GM12878 (cell line): ENCODE results near the gene CRTC1. TPM values are rescaled to one million over a fixed set of nuclear protein-coding genes. Genes with fewer than 3 reads are reported as not detected.

Experiments used
- ATAC-seq: fragments of 200-7000 bp; cut with Tn5 transposase; 3 replicates; pipeline ENCODE4 v1.9.1; 2020; ENCODE audit warnings: mild to moderate bottlenecking, moderate library complexity
- BruUV-seq: library from RNA; stranded (reverse); fragments of 400-500 nt; replicated peaks from 2 replicates; lab custom pipeline; 2021; lab: Mats Ljungman, UMichigan
- CTCF ChIA-PET: fragments of 300-600 bp; sonication (Branson Sonifier 250); formaldehyde crosslinking; extraction: SDS; loops from one replicate; lab custom pipeline; 2021; ENCODE audit warnings: inconsistent platforms; lab: Yijun Ruan, JAX
- POLR2A ChIA-PET: fragments of 350-600 bp; formaldehyde crosslinking; extraction: SDS; loops from one replicate; lab custom pipeline; 2021; ENCODE audit warnings: inconsistent platforms; lab: Charles Lee
- RAD21 ChIA-PET: fragments of 300-600 bp; sonication (Branson Sonifier 250); formaldehyde crosslinking; loops from one replicate; lab custom pipeline; 2023; ENCODE audit warnings: antibody characterized with exemption; ENCODE audit not compliant: unreplicated experiment; lab: Charles Lee
- SMC1A ChIA-PET: fragments of 300-600 bp; sonication (Branson Sonifier 250); formaldehyde crosslinking; loops from one replicate; lab custom pipeline; 2023; ENCODE audit not compliant: unreplicated experiment, uncharacterized antibody; lab: Charles Lee
- DNase-seq: peaks from one replicate; pipeline ENCODE4 v3.0.0-alpha.2; 2011; ENCODE audit warnings: low read depth, low spot score
- FAIRE-seq: peaks from 3 replicates; lab custom pipeline; 2011; peaks lifted over from hg19 to GRCh38; lab: Jason Lieb, UNC
- H2AFZ ChIP-seq: 2 replicates; pipeline ENCODE4 v1.6.0; 2011; ENCODE audit warnings: low read depth, low read length, control low read depth; ENCODE audit not compliant: control insufficient read depth
- H3K27ac ChIP-seq: 2 replicates; pipeline ENCODE4 v1.5.1; 2011; ENCODE audit warnings: control low read depth; ENCODE audit not compliant: control insufficient read depth, insufficient read depth
- H3K27me3 ChIP-seq, 2 experiments: replicated peaks in 1 of 2; 2 replicates each; pipeline versions ENCODE4 v1.6.0 to v1.6.1; 2011; ENCODE audit warnings: low read length in 1 of 2; ENCODE audit not compliant: control insufficient read depth in 2 of 2, insufficient read depth in 2 of 2
- H3K36me3 ChIP-seq, 2 experiments: 2 replicates each; pipeline ENCODE4 v1.5.1; 2011; ENCODE audit warnings: low read length in 1 of 2; ENCODE audit not compliant: control insufficient read depth in 2 of 2, insufficient read depth in 2 of 2
- H3K4me1 ChIP-seq: 2 replicates; pipeline ENCODE4 v1.6.1; 2011; ENCODE audit warnings: mild to moderate bottlenecking, low read length, moderate library complexity, mixed read lengths; ENCODE audit not compliant: control insufficient read depth, insufficient read depth
- H3K4me2 ChIP-seq: 2 replicates; pipeline ENCODE4 v1.6.0; 2011; ENCODE audit warnings: control low read depth; ENCODE audit not compliant: control insufficient read depth, insufficient read depth
- H3K4me3 ChIP-seq: fragments of 200-600 bp; sonication (generic); 2 replicates; pipeline ENCODE4 v1.5.1; 2016
- H3K79me2 ChIP-seq: 2 replicates; pipeline ENCODE4 v1.6.0; 2011; ENCODE audit warnings: low read length; ENCODE audit not compliant: control insufficient read depth, insufficient read depth
- H3K9ac ChIP-seq: 2 replicates; pipeline ENCODE4 v1.8.0; 2011; ENCODE audit warnings: low read length, control low read depth, mixed read lengths; ENCODE audit not compliant: control insufficient read depth, insufficient read depth
- H3K9me3 ChIP-seq: replicated peaks from 3 replicates; pipeline ENCODE4 v1.5.1; 2011; ENCODE audit warnings: mild to moderate bottlenecking, low read length; ENCODE audit not compliant: control insufficient read depth, insufficient read depth
- H4K20me1 ChIP-seq: 2 replicates; pipeline ENCODE4 v1.6.0; 2011; ENCODE audit not compliant: control insufficient read depth, insufficient read depth
- HDGF ChIP-seq: fragments of 450-650 bp; IDR thresholded peaks from 2 replicates; pipeline ENCODE4 v1.6.1; 2016; ENCODE audit warnings: antibody characterized with exemption
- NR2F1 ChIP-seq: fragments of 450-650 bp; conservative IDR thresholded peaks from 2 replicates; pipeline ENCODE4 v1.6.1; 2017; ENCODE audit warnings: mild to moderate bottlenecking
- RAD21 ChIP-seq: IDR thresholded peaks from 2 replicates; pipeline ENCODE4 v1.6.1; 2011; ENCODE audit warnings: mild to moderate bottlenecking, low read depth, low read length, moderate library complexity; ENCODE audit not compliant: insufficient read depth
- WGBS: methylation state at CpG from one replicate; pipeline ENCODE4 v1.1.6; 2016; ENCODE audit warnings: low lambda C conversion rate; ENCODE audit not compliant: insufficient replicate concordance, insufficient coverage; ENCODE audit errors: missing lambda C conversion rate; 5-methylcytosine and 5-hydroxymethylcytosine counted together
- in situ Hi-C: fragments of 300-500 bp; cut with MboI; formaldehyde crosslinking; loops from 9 replicates; pipeline ENCODE4 v1.14.3; 2018; ENCODE audit warnings: mixed read lengths
- intact Hi-C: fragments of 100-400 bp; cut with micrococcal nuclease; formaldehyde crosslinking; loops from one replicate; pipeline ENCODE4 v1.14.2; 2022; ENCODE audit not compliant: unreplicated experiment
- polyA plus RNA-seq, 11 experiments: library from polyadenylated mRNA; depleted of rRNA in 4 of 11; unstranded in 6 of 11; stranded (reverse) in 5 of 11; fragments of >200 nt; fragmentation: Nextera tagmentation in 4 of 11; fragmentation: Illumina TruSeq in 1 of 11; extraction: Ambion mirVana in 4 of 11; extraction: Trizol in 1 of 11; gene quantifications; 1 replicate in 1 of 11; 2 replicates in 10 of 11; pipeline versions ENCODE4 v1.2.1 to v1.2.3, GENCODE V29; 2011 to 2016; ENCODE audit warnings: inconsistent platforms in 2 of 11, missing spikeins in 2 of 11, low read depth in 1 of 11
- total RNA-seq, 4 experiments: library from RNA; depleted of rRNA in 3 of 4; stranded (reverse); fragments of >200 nt in 3 of 4; fragmentation: Illumina TruSeq in 1 of 4; extraction: Trizol in 1 of 4; gene quantifications; 2 replicates each; pipeline versions ENCODE4 v1.2.1 to v1.2.3, GENCODE V29; 2013 to 2021
- TF ChIP-seq, protein P1 (sequence below): fragments of 450-650 bp; IDR thresholded peaks from 2 replicates; pipeline ENCODE4 v1.6.1; 2014; ENCODE audit warnings: mild to moderate bottlenecking
- TF ChIP-seq, protein P2 (sequence below): IDR thresholded peaks from 2 replicates; pipeline ENCODE4 v1.6.1; 2012; ENCODE audit warnings: improper control_type of control experiment, low read depth, low read length; ENCODE audit not compliant: insufficient replicate concordance

Gene CRTC1
- total and polyA plus RNA-seq, 10 of the 15 experiments (the other 5 are each of a cell fraction or from before 2014, with no cell fraction given) = 0.02 to 4.6 (median 1.1) TPM; not detected in 1

- no peaks in the 10 kb centered on the region; a peak in 1 of 4 replicates for H3K27me3 ChIP-seq
- CTCF ChIA-PET = no interaction called here
- TF ChIP-seq NR2F1 = no peak
- TF ChIP-seq, protein P1, sequence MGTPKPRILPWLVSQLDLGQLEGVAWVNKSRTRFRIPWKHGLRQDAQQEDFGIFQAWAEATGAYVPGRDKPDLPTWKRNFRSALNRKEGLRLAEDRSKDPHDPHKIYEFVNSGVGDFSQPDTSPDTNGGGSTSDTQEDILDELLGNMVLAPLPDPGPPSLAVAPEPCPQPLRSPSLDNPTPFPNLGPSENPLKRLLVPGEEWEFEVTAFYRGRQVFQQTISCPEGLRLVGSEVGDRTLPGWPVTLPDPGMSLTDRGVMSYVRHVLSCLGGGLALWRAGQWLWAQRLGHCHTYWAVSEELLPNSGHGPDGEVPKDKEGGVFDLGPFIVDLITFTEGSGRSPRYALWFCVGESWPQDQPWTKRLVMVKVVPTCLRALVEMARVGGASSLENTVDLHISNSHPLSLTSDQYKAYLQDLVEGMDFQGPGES = no peak
- TF ChIP-seq RAD21 = no peak
- TF ChIP-seq, protein P2, sequence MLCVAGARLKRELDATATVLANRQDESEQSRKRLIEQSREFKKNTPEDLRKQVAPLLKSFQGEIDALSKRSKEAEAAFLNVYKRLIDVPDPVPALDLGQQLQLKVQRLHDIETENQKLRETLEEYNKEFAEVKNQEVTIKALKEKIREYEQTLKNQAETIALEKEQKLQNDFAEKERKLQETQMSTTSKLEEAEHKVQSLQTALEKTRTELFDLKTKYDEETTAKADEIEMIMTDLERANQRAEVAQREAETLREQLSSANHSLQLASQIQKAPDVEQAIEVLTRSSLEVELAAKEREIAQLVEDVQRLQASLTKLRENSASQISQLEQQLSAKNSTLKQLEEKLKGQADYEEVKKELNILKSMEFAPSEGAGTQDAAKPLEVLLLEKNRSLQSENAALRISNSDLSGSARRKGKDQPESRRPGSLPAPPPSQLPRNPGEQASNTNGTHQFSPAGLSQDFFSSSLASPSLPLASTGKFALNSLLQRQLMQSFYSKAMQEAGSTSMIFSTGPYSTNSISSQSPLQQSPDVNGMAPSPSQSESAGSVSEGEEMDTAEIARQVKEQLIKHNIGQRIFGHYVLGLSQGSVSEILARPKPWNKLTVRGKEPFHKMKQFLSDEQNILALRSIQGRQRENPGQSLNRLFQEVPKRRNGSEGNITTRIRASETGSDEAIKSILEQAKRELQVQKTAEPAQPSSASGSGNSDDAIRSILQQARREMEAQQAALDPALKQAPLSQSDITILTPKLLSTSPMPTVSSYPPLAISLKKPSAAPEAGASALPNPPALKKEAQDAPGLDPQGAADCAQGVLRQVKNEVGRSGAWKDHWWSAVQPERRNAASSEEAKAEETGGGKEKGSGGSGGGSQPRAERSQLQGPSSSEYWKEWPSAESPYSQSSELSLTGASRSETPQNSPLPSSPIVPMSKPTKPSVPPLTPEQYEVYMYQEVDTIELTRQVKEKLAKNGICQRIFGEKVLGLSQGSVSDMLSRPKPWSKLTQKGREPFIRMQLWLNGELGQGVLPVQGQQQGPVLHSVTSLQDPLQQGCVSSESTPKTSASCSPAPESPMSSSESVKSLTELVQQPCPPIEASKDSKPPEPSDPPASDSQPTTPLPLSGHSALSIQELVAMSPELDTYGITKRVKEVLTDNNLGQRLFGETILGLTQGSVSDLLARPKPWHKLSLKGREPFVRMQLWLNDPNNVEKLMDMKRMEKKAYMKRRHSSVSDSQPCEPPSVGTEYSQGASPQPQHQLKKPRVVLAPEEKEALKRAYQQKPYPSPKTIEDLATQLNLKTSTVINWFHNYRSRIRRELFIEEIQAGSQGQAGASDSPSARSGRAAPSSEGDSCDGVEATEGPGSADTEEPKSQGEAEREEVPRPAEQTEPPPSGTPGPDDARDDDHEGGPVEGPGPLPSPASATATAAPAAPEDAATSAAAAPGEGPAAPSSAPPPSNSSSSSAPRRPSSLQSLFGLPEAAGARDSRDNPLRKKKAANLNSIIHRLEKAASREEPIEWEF = no peak
- TF ChIP-seq HDGF = no peak
- TF ChIP-seq, all 136 proteins: peak for 0
- SMC1A ChIA-PET = no interaction called here
- Histone ChIP-seq H3K4me3 (no peak overlapping the region), H4K20me1 (no peaks in the 10 kb centered on the region), H3K36me3 (no peaks in the 10 kb centered on the region), H3K9ac (no peak overlapping the region), H2AFZ (no peak overlapping the region), H3K27ac (no peak overlapping the region), H3K79me2 (no peaks in the 10 kb centered on the region), H3K4me1 (no peaks in the 10 kb centered on the region), H3K9me3 (no peaks in the 10 kb centered on the region), H3K4me2 (no peak overlapping the region)
- RAD21 ChIA-PET = no interaction called here
- ATAC-seq (no peak), DNase-seq (no peak), FAIRE-seq (no peak)
- POLR2A ChIA-PET = no interaction called here
- intact Hi-C loops (no loop called here), in situ Hi-C loops (no loop called here)
- BruUV-seq = no TSS peak
- 56% methylated on average over 9 of the region's 9 CpGs for WGBS
Observed at GRCh38 chr19:18817574-18817973, 134.1 kb downstream of the CRTC1 start.
